GM18520 (cell line): ENCODE data around the gene DOP1A.

Source experiments
- ATAC-seq: cut with Tn5 transposase; IDR thresholded peaks from one replicate; pipeline ENCODE4 v1.9.1; 2021; ENCODE audit not compliant: unreplicated experiment

The DOP1A gene, protein sequence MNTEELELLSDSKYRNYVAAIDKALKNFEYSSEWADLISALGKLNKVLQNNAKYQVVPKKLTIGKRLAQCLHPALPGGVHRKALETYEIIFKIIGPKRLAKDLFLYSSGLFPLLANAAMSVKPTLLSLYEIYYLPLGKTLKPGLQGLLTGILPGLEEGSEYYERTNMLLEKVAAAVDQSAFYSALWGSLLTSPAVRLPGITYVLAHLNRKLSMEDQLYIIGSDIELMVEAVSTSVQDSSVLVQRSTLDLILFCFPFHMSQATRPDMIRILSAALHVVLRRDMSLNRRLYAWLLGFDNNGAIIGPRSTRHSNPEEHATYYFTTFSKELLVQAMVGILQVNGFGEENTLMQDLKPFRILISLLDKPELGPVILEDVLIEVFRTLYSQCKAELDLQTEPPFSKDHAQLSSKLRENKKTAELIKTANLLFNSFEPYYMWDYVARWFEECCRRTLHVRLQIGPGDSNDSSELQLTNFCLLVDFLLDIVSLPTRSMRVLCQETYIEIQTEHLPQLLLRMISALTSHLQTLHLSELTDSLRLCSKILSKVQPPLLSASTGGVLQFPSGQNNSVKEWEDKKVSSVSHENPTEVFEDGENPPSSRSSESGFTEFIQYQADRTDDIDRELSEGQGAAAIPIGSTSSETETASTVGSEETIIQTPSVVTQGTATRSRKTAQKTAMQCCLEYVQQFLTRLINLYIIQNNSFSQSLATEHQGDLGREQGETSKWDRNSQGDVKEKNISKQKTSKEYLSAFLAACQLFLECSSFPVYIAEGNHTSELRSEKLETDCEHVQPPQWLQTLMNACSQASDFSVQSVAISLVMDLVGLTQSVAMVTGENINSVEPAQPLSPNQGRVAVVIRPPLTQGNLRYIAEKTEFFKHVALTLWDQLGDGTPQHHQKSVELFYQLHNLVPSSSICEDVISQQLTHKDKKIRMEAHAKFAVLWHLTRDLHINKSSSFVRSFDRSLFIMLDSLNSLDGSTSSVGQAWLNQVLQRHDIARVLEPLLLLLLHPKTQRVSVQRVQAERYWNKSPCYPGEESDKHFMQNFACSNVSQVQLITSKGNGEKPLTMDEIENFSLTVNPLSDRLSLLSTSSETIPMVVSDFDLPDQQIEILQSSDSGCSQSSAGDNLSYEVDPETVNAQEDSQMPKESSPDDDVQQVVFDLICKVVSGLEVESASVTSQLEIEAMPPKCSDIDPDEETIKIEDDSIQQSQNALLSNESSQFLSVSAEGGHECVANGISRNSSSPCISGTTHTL (N-terminal part only)

GRCh38 chr6:83067448-83068439 lies at the start of gene DOP1A:
DOP1A (plus strand) TSS chr6:83067671; CDS start chr6:83096978, 29,307 bp downstream.
- peak; percentile 75 for ATAC-seq

GRCh38 chr6:83019741-83020140 lies 47.7 kb upstream of the DOP1A start:
- no peak for ATAC-seq

GRCh38 chr6:83031689-83032088 lies 35.8 kb upstream of the DOP1A start:
- ATAC-seq = no peak

GRCh38 chr6:83038246-83038645 lies 29.2 kb upstream of the DOP1A start:
- no peak for ATAC-seq

DNA sequence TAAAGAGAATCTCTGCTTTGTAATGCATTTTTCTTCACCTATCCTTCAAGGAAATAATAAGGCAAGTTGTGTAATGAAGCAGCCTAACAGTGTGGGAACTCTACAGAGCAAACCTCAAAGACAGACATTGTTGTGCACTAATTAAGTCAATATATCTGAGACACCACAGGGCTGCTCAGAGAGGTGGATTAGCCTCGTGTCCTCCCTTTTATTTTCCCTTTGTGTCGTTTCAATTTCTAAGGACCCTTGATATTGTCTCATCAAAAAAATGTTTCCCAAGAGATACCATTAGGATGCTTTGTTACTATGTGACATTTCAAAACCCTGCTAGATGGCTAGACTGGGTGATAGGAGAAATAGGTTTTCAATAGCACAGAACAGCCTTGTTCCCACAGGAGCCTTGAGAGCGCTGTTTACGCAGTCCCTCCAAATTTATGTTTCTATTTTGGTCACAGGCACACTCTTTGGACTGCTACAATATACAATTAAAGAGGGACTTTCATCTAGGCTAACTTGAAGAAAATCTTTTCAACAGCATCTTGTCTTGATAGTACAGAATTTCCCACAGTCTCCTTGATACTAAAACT lies 24.9 kb upstream of the DOP1A start:
- ATAC-seq = no peak

DNA sequence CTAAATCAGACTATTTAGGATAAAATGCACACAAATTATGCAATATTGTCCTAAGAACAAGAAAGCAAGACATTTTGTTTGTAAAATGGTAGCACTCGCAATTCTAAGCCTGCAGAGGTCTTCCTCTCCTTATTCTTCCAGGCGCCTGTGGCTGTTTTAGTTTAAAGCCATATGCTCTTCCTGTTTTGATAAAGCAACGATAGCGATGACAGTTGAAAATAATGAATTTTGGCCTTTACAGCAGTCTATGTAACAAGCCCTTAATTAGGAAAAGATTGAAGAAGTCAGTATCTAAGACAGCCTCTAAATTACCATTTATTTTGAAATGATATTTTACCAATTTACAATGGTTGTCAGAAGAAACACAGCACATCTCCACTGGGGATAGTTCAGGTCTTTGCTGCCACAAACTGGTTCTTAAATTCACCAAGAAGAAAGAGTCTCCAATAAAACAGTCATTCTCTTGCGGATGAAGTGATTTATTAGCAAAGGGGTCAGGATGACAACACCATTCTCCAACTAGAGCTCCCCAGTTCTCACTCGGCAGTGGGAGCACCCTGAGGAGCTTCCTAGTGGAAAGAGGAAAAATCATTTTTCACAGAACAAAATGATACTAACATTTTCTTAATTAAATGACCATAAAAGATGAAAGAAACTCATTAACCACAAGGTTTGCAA lies 23.2 kb upstream of the DOP1A start:
- ATAC-seq = no peak

DNA sequence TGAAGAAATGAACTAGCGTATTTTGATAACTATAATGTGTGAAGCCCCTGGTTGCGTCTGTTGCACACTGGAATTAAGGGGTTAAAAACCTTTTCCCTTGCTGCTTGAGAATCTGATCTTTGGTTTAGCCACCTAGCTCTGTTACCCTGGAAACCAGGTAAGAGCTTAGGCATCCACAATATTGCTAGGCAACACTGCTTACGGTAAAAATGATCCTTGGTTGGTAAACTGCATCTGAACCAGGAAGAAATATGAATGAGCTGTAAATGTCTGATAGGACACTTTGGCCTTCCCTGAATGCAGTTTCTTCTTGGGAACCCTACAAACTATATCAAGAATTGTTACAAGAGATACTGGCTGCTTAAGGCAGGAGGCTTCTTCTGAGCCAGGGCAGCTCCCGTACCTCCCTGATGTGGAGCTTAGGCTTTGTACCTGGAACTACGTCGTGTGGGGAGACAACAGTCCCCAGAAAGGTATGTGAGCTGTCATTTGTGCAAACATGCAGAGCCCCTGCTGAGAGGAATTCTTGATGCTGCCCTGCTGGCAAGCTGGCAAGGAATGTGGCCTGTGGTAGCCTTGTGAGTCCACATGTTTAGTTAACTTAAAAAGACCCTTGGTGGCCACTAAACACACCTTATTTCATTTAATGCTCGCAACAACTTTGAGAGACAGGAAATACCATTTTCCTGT lies 20.3 kb upstream of the DOP1A start:
- no peak for ATAC-seq

DNA sequence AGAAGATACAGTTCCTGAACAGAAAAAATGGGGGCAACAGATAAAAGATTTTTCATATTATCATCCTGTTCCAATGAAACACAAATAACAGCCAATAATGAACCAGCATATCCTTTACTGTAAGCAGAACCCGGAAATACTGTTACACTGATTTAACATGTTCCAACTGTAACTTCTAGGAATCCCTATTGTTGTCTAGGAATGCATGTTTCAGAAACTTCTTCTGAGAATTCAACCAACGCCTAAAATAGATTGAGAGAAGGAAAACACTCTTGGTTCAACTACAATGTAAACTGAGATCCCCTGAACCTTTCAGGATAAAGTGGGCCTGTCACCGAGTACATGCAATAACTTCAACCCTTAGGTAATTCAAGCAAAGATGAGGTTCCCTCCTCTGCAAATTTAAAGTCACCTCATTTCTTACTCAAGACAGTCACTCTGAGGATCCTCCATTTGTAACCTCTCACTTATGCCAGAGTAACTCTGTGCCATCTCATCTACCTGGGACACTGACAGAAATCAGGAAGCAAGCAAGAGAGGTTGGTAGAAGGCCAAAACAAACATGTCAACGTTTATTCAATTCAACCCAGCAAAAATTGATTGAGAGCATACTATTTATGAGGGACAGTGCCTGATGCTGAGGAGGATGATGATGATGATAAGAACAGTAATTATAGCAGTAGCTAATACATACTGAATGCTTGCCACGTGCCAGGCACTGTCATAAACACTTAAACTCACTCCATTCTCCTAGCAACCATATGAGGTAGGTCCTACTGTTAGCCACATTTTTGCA lies 15.9 kb upstream of the DOP1A start:
- ATAC-seq = no peak

DNA sequence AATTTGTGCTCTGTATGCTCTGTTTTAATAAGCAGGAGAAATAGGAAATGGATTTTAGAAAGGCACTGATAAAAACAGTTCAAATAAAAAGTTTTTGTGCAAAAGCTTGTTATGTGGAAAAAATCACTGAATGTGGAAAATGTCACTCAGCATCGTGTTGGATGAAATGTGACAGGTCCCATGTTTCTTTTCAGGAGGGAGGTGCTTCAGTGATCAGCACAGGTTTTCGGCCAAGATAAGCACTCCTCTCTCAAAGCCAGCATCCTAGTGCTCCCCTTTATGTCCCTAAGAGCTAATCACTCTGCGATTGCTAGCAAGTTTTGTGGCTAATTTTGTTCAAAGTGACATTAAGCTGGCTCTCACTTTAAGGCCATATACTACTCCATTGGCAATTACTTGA lies 13.8 kb upstream of the DOP1A start:
- ATAC-seq = no peak

DNA sequence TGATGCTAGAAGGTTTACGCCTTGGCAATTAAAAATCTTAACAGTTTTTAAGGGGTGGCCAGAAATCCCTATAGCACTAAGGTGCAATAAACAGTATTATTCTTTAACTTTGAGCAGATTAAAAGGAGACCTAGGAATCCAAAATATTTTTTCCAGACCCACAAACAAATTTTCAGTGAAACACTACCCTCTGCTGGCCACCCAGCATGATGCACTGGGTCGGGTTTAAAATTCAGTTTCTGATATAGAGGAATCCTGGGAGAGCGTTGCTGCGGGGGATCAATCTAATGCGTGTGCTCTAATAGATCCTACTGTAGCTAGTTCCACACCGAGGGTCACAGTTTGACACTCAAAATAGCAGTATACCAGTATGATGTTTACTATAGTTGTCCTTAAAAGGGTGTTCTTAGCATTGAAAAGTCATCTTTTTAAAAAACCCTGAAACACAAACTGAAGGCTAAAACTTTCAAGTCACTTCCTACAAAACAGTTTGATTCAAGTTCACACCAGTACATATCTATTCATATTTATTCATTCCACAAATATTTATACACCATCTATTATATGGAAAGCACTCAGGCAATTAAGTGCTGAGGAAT lies 12.0 kb upstream of the DOP1A start:
- ATAC-seq = no peak

GRCh38 chr6:83057705-83058321 lies 9.7 kb upstream of the DOP1A start:
- peak; percentile 68 for ATAC-seq

DNA sequence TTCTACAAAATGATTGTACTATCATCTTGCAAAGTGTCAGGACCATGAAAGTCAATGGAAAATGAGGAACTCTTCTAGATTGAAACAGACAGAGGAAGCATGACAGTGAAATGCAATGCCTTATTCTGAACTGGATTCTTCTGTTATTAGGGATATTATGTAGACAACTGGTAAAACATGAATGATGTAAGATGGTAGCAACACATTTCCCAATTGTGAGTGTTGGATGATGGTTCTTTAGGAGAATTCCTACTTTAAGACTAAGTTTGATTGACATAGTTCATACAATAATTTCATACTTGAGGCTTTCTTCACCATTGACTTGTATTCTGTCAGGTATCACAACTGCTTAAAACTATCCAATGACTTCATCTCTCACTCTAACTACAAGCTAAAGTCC lies 6.3 kb upstream of the DOP1A start:
- ATAC-seq = no peak

GRCh38 chr6:83062225-83062624 lies 5.2 kb upstream of the DOP1A start:
- no peak for ATAC-seq

DNA sequence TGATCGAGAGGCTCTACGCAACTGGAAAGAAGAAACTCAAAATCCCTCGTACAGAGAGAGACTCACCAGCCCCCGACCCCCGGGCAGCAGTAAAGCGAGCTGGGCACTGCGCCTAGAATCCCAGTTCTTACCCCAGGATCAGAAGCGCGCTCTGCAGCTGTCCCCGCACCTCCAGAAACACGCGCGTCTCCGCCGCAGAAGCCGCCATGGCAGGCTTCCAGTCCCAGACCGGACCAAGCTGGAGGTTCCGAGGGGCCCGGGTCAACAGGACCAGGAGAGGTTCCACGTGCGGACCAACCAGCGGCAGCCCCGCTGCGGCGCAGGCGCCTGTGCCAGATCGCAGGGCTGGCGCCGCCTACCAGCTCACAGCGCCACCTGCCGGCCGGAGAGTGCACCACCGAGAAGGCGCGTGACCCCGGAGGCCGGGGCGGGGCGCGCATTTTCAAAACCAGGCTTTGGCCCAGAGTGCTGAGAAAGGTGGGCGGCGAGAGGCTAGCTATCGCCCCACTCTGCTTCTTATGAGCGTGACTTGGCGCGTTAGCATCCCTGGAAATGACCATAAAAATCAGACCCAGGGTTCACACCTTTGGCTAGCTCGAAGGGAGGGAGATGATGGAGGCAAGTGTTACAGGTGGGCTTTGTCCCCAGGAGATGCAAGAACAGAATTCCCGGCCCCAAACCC lies 1.8 kb upstream of the DOP1A start, which contains the start of gene UBE3D:
TSS of gene UBE3D (minus strand) at position 331 of the 682 bp plus-strand sequence. CDS start at position 208, 123 bp downstream.
- peak; percentile 54 for ATAC-seq

- ATAC-seq = no peak
These were observed 1.1 kb downstream of the DOP1A start for GRCh38 chr6:83068616-83069015.

GRCh38 chr6:83069633-83070032 lies 2.2 kb downstream of the DOP1A start:
- no peak for ATAC-seq
